Measurements from ENCODE around the gene MNT. TPM values are rescaled to one million over a fixed set of nuclear protein-coding genes. Genes with fewer than 3 reads are reported as not detected.

MNT gene
- polyA plus RNA-seq, 1 donor from 2014 or later, result 6.1 TPM

DNA sequence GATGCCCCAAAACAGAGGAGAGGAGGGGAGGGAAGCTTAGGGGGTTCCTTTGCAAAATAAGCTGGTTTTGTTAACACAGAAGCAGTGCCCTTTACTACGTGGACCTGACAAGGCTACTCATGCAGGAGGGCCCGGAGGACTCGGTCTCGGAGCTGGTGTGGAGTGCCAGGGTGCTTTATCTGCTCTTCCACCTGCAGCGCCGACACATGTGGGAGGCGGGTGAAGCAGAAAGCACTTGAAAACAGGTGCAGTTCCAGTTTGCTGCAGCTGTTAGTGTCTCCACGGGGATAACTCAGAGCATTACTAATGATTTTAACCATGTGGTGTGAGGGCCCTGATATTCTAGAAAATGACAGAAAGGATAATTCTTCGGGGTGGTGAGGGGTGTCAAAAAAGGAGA lies 35.0 kb upstream of the MNT start:
- Histone ChIP-seq H3K4me2 (ENCODE audit: low read length) (peak overlapping the region; percentile 83), H3F3A (ENCODE audit: insufficient read depth, low read length, poor library complexity, severe bottlenecking) (peaks cover 10% of the 10 kb centered on the region), H3K9me2 (ENCODE audit: insufficient read depth, low read length) (no peaks in the 10 kb centered on the region), H4K20me1 (ENCODE audit: insufficient read depth) (no peaks in the 10 kb centered on the region), H3K9ac (ENCODE audit: low read length) (peak overlapping the region; percentile 85), H3K4me3 (ENCODE audit: low read length) (peak overlapping the region; percentile 59), H3K27ac (ENCODE audit: low read length) (peak overlapping the region; percentile 100), H2AFZ (ENCODE audit: low read depth, low read length) (peak overlapping the region; percentile 15), H3K79me2 (replicated peaks; ENCODE audit: insufficient read depth, low read length) (no peaks in the 10 kb centered on the region), H3K27me3 (ENCODE audit: insufficient read depth, low read depth, low read length) (no peaks in the 10 kb centered on the region), H3K9me3 (ENCODE audit: low read length) (no peaks in the 10 kb centered on the region), H3K36me3 (ENCODE audit: insufficient read depth, low read length) (peaks cover under 1% of the 10 kb centered on the region)
- TF ChIP-seq EP300 (conservative IDR thresholded peaks at IDR 0.05; ENCODE audit: poor library complexity, severe bottlenecking), result no peak
- TF ChIP-seq CTCF (IDR thresholded peaks at IDR 0.05; ENCODE audit: poor library complexity, severe bottlenecking), result peak; percentile 29
- peak; percentile 60 for TF ChIP-seq POLR2AphosphoS5 (IDR thresholded peaks at IDR 0.05)
- TF ChIP-seq RAD21 (conservative IDR thresholded peaks at IDR 0.05), result peak; percentile 29
- no peak for TF ChIP-seq MXI1 (conservative IDR thresholded peaks at IDR 0.05; ENCODE audit: poor library complexity, severe bottlenecking)
- peak; percentile 34 for TF ChIP-seq TAF1 (IDR thresholded peaks at IDR 0.05; ENCODE audit: low read depth)
- no peak for TF ChIP-seq REST (IDR thresholded peaks at IDR 0.05; ENCODE audit: borderline replicate concordance)
- no peak for TF ChIP-seq EZH2 (IDR thresholded peaks at IDR 0.05; ENCODE audit: borderline replicate concordance, insufficient read depth, low read length, poor library complexity, severe bottlenecking)

- Histone ChIP-seq H3K79me2 (replicated peaks; ENCODE audit: insufficient read depth, low read length) (no peaks in the 10 kb centered on the region), H3F3A (ENCODE audit: insufficient read depth, low read length, poor library complexity, severe bottlenecking) (peaks cover 10% of the 10 kb centered on the region), H3K9me3 (ENCODE audit: low read length) (no peaks in the 10 kb centered on the region), H3K9me2 (ENCODE audit: insufficient read depth, low read length) (no peaks in the 10 kb centered on the region), H2AFZ (ENCODE audit: low read depth, low read length) (peak overlapping the region; percentile 69), H3K9ac (ENCODE audit: low read length) (peak overlapping the region; percentile 85), H3K27ac (ENCODE audit: low read length) (peak overlapping the region; percentile 100), H4K20me1 (ENCODE audit: insufficient read depth) (no peaks in the 10 kb centered on the region), H3K4me3 (ENCODE audit: low read length) (peak overlapping the region; percentile 59), H3K27me3 (ENCODE audit: insufficient read depth, low read depth, low read length) (no peaks in the 10 kb centered on the region), H3K36me3 (ENCODE audit: insufficient read depth, low read length) (no peaks in the 10 kb centered on the region), H3K4me2 (ENCODE audit: low read length) (peak overlapping the region; percentile 83)
- TF ChIP-seq TAF1 (IDR thresholded peaks at IDR 0.05; ENCODE audit: low read depth) (peak; percentile 52), REST (IDR thresholded peaks at IDR 0.05; ENCODE audit: borderline replicate concordance) (peak; percentile 45), SMC3 (conservative IDR thresholded peaks at IDR 0.05; ENCODE audit: poor library complexity) (peak; percentile 58), EP300 (conservative IDR thresholded peaks at IDR 0.05; ENCODE audit: poor library complexity, severe bottlenecking) (peak; percentile 88), POLR2AphosphoS5 (IDR thresholded peaks at IDR 0.05) (peak; percentile 42), MXI1 (conservative IDR thresholded peaks at IDR 0.05; ENCODE audit: poor library complexity, severe bottlenecking) (peak; percentile 76), EZH2 (IDR thresholded peaks at IDR 0.05; ENCODE audit: borderline replicate concordance, insufficient read depth, low read length, poor library complexity, severe bottlenecking) (no peak), RAD21 (conservative IDR thresholded peaks at IDR 0.05) (peak; percentile 39), CTCF (IDR thresholded peaks at IDR 0.05; ENCODE audit: poor library complexity, severe bottlenecking) (no peak)
Observed at GRCh38 chr17:2435181-2435741, 34.4 kb upstream of the MNT start.

Data from neural cell (in vitro differentiated cells).